Suppressor macrophage treated with lipopolysaccharide for 4 hours (primary cell): ENCODE data around the gene PCDH9.

Experiments
- DNase-seq: peaks from one replicate; pipeline ENCODE4 v3.0.0-alpha.2; 2020

PCDH9 gene

DNA sequence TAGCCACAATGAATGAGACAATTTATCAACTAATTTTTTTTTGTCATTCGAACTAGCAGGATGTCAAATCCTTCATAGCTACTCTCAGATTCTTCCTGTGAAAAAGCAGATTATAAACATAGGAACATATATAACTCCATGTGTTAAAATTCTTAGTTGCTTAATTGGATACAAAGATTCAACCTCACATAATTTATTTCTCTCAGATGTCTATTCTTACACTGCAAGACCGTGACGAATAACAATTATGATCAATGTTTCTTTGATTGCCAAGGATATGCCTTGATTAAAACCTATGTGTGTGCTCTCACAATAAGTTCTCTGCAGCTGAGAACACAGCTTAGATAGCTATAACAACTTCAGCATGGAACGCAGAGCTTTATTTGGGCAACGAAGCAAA lies 872.7 kb downstream of the PCDH9 start:
- DNase-seq, result no peak

DNA sequence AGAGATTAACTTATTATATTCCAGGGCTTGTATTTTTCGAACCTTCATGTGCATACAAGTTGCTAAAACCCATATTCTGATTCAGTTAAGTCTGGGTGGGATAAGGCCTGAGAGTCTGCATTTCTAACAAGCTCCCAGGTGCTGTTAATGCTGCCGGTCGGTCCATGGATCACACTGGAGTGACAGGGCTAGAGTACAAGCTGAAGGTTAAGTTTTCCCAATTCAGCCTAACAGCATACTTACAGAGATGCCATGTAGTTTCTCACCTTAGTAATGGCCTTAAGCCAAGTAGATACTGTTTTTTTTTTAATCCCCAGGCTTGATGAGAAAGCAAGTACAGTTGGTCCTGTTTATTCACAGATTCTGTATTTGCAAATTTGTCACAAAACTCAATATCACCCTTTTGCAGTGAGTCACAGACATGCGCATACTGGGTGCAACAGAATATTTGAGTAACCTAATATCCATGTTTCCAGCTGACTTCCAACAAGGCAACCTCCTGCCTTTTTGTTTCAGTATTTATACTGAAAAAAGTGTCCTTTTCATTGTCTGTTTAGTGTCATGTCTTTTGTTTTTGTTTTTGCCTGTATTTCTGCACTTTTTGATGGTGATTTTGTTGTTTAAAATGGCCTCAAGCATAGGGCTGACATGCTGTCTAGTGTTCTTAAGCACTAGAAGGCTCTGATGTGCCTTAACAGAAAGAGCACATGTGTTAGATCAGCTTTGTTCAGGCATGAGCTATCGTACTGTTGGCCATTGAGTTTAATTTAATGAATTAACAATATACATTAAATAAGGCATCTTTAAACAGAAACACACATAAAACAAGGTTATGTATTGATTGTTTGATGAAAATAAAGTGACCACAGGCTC lies 875.0 kb downstream of the PCDH9 start:
- no peak for DNase-seq

DNA sequence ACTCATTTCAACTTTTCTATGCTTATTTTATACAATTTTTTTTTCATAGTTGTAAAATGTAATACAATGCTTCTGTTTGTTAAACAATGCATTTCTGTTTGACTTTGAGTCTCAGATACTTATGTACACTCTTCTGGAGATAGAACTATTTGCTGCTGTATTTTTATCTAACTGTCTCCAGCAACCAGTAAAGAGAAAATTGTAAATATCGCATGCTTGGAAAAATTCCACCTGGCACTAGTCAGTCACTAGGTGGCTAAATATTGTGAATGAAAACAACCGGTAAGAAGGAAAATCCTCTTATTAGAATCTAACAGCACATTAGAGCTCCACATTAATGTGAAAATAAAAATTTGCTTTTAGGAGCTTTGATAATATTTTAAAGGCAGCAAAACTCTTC lies 876.5 kb downstream of the PCDH9 start:
- no peak for DNase-seq

DNA sequence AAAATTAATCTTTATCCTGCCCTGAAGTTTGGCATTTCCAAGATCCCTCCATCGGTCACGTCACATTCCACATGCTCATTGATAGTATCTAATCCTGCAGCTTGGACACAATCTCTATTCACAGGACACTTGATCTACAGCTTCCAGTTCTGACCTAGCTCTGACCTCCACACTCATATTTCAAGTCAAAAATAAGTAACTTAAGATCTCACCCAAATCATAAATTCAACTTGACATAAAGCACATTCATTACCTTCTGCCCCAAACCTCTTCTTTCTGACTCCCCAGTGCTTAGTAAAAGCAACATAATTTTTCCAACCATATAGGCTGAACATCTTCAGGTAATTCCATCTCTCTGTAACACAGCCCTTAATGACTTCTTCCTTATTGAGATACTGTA lies 880.2 kb downstream of the PCDH9 start:
- DNase-seq, result no peak

DNA sequence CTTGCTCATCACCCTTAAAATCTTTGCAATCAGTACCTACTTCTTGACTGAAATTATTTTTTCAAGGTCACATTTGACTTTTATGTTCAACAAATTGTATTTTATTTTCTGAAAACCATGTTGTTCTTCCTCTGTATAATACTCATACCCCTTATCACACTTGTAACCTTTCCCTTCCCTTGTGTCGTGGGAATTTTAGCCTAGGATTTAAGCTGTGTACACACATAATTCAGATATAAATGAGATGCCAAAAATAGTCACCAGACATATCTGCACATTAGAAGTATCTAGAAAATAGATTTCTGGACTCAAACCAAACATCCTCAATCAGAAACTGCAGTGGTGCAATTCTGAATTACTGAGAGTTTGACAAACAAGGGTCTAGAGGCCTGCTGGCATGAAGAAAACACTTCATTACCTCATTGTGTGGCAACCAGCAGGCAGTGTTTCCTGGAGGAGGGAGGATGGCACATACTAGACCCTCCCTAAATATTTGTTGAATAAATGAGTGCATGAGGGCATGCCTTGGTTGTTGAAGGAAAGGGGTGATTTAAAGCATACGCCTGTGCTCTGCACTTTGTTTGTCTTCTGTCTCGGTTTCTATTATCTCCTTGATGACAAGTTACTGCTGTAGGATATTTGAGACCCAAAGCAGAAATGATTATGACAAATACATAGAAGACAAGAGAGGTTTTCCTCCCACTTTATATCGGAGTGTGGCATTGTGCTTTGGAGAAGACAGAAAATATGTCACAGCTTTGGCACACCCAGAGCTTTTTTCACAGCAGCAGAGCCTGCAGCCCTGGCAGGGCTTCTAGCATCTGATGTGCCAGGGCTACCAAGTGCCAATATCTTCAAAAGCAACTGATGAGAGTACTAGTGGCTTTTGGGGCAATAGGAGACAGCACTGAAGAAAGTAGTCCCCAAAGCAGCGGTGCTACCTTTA lies 881.1 kb downstream of the PCDH9 start:
- DNase-seq, result no peak

DNA sequence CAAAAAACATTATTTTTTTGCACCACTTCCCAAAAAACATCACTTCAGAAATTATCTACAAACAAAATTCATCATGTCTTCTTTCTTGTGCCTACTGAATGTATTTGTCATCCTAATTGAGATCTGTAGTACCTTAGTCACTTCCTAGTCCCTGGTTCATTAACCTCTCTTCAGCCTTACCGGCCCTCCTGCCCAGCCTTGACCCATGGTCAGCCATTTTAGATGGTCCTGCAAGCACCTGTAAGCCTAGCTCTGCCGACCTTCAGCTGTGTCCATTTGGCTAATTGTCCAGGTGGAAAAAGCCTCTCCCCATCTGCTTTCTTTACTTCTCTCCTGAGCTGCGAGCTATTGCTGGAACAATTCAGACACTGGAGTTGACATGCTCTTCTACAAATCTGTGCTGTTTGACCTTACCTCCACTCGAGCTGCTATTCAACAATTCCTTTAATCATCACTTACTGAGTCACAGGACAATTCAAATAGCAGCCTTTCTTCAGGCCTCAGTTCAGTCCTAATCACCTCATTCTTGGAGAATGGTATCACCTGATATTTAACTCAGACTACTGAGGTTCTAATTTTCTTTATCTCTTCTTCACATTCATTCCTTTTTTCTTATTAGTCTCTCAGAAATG lies 882.5 kb downstream of the PCDH9 start:
- DNase-seq, result no peak

DNA sequence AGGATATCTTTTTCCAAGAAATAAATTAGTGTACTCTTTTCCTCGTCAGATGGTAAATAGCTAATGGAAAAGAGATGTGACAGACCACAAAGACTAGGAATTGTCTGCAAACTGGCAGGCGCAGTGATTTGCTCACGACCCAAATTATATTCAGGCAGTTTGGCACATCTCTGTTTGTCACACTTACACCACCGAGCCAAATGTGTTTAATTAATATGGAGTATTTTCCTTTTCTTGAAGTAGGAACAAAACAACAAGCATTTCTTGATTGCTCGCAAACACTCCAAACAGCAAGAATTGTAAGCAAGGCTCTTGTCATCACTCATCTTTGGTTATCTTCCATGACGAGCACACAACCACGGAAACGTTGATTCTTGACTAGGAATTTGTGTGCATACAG lies 884.2 kb downstream of the PCDH9 start:
- DNase-seq, result no peak

DNA sequence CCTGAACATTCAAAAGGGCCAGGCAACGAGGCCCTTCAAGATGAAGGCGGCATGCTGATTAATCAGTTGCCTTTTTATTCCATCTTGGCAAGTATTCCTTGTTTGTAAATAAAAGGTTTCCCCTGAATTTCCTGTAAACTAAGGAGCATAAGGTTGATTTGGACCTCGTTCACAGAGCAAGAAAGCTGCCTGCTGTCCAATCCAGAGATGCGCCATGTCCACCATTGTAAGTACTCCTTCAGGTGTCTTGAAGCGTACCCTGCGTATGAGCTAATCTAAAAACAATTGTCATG lies 884.7 kb downstream of the PCDH9 start:
- no peak for DNase-seq

DNA sequence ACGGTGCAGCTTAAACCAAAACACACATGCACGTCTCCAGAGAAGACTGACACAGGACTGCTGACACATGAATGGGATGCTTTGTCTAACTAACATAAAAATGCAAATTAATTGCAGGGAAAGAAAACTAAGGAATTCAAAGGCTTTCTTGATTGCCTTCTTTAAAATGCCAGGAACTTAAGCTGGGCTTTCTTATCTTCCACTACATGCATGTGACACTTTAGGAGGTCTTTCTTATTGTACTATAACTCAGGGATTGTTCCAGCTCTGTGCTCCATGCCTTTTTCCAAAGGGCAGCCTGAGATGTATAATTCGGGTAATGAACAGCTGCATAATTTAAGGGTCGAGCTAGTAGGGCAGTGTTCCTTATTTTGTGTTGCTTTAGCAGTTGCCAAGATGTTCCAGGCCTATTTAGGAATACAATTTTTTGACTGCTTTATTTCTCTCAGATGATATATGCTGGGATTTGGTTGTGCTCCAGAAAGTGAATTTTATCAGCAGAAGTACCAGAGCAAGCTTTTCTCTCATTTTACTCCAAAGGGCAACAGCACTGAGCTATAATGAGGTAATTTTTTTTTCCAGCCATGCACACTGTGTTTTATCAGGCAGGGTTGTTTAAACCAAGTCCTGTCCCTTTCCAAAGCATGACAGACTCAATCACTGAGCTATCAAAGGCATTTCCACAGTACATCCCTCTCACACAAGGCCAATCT lies 885.2 kb downstream of the PCDH9 start:
- no peak for DNase-seq

DNA sequence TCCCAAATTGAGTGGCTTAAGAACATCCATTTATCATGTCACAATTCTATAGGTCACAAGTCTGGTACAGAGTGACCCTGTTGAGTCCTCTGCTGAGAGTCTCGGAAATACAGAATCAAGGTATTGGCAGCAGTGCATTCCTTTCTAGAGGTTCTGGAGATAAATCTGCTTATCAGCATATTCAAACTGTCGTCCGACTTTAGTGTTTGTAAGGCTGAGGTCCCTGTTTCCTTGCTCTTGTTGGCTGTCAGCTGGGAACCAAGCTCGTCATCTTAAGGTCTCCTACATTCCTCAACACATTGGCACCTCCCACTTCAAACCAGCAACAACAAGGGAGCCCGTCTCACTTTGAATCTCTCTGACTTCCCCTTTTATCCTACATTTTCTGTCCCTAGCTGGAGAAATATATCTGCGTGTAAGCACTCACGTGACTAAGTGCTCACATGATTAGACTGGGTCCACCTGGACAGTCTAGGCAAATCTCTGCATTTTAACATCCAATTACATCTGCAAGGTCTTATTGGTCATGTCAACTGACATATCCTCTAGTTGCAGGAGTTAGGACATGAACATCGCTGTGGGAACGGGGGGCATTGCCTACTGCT lies 886.8 kb downstream of the PCDH9 start:
- no peak for DNase-seq

DNA sequence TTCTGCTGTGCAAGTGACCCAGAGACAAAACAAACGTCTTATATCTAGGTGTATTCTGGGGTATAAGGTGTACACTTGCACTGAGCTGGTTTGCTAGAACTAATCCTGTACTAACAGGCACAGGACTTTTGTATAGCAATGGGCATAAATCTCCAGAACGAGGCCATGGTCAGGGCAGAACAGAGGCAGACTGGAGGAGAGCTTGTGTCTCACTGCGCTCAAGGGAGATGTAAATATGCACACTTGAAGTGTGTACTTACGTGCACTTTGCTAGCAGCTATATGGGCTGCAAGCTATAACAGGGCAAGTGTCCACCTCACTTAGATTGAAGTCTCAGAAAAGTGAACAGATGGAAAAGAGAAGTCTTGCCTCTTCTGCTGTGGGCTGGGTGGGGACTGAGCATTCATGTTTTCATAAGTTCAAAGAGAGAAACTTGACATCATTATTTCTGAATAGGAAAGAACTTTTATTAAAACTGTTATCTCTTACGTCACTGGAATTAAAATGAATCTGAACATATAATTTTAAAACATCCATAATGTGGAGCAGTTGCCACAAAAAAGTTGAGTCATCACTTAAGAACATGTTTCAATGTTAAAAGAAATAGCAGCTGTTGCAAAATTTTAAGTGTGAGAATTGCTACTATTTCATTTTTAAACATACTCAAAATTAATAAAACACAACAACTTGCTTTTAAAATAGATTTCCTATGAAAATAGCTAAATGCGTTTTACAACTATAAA lies 888.3 kb downstream of the PCDH9 start:
- no peak for DNase-seq

DNA sequence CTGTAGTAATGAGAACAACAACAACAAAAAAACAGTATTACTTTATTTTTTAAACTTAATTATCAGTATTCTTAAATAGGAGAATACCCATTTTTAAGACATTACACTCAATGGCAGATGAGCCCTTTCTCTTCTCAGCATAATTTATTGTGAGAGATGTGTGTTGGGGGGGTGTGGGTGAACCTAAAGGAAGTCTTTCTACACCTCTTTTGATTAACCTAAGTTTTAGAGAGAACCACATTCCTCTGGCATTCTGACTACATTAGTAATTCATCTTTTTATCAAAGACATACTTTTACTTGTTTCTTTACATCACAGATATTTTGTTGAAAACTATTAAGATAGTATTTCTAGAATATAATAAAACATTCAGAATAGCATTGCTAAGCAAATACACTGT lies 890.9 kb downstream of the PCDH9 start:
- DNase-seq, result no peak

DNA sequence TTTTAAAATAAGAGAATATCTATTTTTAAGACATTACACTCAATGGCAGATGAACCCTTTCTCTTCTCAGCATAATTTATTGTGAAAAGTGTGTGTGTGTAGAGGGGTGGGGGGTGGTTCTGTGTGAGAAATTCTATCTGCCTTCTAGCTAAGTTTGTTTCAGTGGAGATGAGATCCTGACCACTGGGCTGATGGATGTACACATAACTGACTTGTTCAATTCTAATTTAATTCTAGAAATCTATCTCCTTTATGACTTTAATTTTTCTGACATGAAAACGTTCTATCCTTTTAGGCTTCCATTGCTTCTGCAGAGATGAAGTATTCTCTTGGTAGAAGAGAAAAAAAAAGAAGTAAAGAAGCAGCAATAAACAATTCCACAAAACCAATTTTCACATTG lies 891.6 kb downstream of the PCDH9 start:
- no peak for DNase-seq

DNA sequence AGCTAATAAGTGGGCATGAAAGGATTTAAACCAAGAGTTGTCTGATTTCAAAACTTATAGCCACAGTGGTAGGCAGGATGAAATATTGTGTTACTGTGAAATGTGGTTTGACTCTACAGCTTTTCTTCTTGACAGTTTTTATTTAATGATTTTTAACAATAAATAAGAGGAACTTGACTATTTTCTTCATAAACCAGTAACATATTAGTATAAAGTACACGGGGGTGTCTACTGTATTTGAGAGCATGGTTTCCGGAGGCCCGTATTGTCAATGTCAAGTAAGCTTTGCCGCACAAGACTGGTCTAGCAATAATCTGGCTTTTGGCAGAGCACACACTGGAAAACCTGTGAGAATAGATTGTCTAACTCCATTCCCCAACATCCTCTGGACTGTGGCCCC lies 894.5 kb downstream of the PCDH9 start:
- no peak for DNase-seq

DNA sequence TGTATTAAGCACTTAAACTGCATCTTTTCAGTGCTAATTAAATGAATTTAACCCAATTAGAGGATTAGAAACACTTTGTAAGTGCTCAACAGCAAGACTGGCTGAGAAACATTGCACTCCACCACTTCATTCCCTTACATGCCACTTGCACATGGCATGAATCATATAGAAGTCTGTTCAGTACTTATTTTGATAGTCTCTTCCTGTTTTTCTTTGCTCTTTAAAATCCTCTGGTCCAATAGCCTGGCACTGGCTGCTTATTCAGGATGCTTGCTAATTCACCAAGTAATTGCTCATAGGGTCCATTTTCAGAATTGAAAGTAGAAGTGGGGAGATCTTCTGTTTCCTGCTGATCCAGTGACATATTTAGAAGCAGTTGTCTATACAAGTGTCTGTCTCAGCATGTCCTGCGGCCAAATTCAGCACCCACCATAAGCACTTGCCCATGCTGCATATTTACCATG lies 900.1 kb downstream of the PCDH9 start:
- DNase-seq, result peak; percentile 31

DNA sequence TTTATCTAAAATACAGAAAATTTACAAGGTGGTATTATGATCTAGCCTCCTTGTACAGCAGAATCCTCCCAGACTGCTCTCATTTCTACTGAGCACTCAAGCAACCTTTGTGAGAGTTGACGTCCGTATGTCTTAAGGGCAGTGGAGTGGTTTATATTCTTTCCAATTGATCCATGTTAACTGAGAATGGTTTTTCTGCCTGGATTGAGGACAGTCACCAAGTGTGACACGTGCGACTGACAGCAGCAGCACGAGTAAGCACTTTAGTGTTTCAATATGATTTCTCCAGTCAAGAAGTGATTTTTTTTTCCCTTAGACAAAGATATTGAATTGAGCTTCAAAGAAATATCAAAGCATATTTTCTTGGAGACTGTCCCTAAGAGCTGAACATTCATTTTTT lies 901.7 kb downstream of the PCDH9 start:
- DNase-seq, result no peak

DNA sequence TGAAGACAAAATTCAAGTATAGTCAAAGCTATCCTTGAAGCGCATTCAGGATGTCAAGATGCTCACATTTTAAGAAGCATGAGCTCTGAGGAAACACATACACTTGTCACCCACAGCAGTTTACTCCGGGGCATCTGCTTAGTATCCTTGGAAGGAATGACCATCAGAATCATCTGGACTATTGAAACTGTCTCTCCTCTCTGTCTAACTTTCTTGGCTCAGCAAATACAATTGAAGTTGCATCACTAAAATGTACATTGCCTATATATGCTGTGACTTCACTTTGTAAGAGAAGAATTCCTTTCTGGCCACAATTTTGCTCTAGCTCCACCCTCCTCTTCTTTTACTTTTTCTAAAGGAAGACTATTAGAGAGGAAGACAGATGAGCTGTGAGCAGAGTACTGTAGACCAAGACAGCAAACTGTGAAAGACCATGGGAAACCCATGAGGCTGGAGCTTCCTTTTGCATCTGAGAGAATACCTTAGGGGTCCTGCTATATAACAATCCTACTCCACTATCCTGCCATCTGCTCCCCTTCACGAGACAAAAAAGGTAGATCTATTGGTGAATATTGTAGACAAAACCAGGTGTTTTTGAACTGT lies 906.3 kb downstream of the PCDH9 start:
- DNase-seq, result no peak

DNA sequence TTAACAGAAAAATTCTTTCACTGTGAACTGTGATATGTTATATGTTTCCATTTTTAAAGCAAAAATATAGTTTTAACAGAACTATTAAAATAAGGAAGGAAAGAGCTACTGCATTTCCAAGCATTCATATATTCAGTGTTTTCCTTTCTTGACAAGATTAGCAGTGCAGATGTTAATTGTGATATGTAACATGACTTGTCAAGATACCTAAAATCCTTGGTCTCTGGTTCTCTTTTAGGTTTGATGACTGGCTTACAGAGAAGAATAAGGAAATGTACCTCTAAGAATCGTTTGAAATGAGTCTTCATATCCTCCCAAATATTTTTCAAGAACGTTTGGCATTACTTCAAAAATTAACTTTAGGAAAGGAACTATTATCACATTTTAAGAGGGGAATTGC lies 907.2 kb downstream of the PCDH9 start:
- DNase-seq, result no peak

DNA sequence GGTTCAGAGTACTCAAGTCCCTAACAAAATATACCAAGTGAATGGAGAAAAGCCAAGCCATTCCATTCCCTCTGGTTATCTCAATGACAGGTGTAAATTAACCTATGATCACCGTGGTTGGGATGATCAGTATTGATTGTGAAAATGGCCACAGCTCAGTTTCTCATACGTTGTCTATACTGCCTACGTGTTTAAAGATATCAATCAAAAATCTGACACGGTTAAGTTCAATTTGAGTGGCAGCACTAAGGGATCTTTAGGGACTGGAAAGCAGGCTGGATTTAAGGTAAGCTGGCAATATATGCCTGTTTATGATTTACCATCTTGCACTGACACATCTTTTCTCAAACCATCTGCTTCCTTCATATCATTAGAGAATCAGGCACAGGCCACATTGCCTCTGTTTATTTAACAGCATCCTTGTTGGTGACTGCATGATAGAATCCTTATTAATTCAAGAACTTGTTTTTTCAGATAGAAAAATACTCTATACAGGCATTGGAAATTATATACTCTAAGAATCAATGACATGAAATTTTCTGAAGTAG lies 907.9 kb downstream of the PCDH9 start:
- DNase-seq, result no peak

DNA sequence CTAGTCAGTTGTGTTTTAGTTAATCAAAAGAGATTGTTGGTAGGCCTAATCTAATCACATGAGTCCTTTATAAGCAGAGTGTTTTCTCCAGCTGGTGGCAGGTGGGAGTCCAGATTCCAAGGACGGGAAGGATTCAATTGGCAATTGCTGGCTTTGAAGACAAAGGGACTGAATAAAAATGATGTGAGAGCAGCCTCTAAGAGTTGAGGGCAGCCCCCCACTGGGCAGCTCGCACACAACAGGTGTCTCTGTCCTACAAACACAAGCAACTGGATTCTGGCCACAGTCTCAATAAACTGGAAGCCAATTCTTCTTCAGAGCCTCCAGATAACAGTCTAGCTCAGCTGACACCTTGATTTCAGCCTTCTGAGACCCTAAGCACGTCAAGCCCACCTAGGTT lies 915.2 kb downstream of the PCDH9 start:
- no peak for DNase-seq

DNA sequence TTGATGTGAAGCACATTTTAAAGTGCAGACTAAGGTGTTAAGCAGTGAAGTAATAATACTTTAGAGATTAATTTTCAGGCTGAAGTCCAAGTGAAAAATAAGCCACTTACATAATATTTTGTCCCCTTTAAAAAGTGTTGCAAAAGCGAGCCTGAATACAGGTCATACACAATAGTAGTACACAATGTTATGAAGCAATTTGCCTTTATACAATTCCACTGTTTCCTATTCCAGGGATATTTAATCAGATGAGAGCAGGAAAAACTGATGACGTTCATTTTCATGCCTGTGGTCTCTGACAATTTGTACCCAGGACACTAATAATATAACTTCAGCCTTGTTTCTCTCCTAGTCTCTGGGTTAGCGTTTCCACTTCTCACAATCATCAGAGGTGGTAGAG lies 916.7 kb downstream of the PCDH9 start:
- DNase-seq, result no peak
